OCI-LY7 (cell line): ENCODE results near the gene FOXG1.

Experiments
- CTCF ChIP-seq: fragments of 200-600 bp; sonication (generic); conservative IDR thresholded peaks from 2 replicates; pipeline ENCODE4 v1.5.1; 2014; ENCODE audit warnings: mild to moderate bottlenecking, antibody characterized with exemption, low read length, moderate library complexity, mixed read lengths
- EZH2phosphoT487 ChIP-seq: fragments of 200-600 bp; sonication (generic); IDR thresholded peaks from 2 replicates; pipeline ENCODE4 v1.6.1; 2018; ENCODE audit warnings: low read depth, borderline replicate concordance, mild to moderate bottlenecking, mixed run types, antibody characterized with exemption, low read length, moderate library complexity, mixed read lengths

- no peak for TF ChIP-seq CTCF
- no peak for TF ChIP-seq EZH2phosphoT487
Measured at GRCh38 chr14:28757786-28758185, 8.8 kb upstream of the FOXG1 start.
